ENCODE data around the gene FLT3. TPM values are rescaled to one million over a fixed set of nuclear protein-coding genes. Genes with fewer than 3 reads are reported as not detected.

FLT3 gene
- total and polyA plus RNA-seq, 4 donors = 0.14 to 0.84 (median 0.42) TPM

- Histone ChIP-seq H3K9ac (ENCODE audit: low read depth in 1 of 2, low read length in 2 of 2) (no peak overlapping the region), H3K27me3 (ENCODE audit: control insufficient read depth in 4 of 4, insufficient read depth in 4 of 4, low read length in 3 of 4) (peaks cover 16 to 43% (median 28%) of the 10 kb centered on the region in 4 donors), H3K27ac (ENCODE audit: low read depth in 1 of 2, low read length in 2 of 2) (no peak overlapping the region), H3K9me3 (ENCODE audit: control insufficient read depth in 4 of 4, low read length in 3 of 4) (no peaks in the 10 kb centered on the region), H3K4me3 (ENCODE audit: low read depth in 1 of 3, low read length in 3 of 3) (peak overlapping the region in 1 of 3 donors; percentile 21), H3K4me1 (ENCODE audit: control insufficient read depth in 4 of 4, insufficient read depth in 4 of 4, low read length in 3 of 4) (peaks cover 6 to 41% (median 32%) of the 10 kb centered on the region in 4 donors), H3K36me3 (ENCODE audit: control insufficient read depth in 4 of 4, insufficient read depth in 3 of 4, low read depth in 1 of 4, low read length in 3 of 4) (no peaks in the 10 kb centered on the region)
- WGBS = 5% methylated on average over 65 of the region's 65 CpGs
- DNase-seq (ENCODE audit: low spot score) = no peak
- TF ChIP-seq ATF3 (IDR thresholded peaks at IDR 0.05) (no peak), FOXA2 (IDR thresholded peaks at IDR 0.05) (no peak), YY1 (IDR thresholded peaks at IDR 0.05) (no peak)
These were observed 121.9 kb downstream of the FLT3 start for GRCh38 chr13:27978301-27978968.

- DNase-seq (ENCODE audit: low spot score) = no peak
- Histone ChIP-seq H3K4me1 (ENCODE audit: control insufficient read depth in 4 of 4, insufficient read depth in 4 of 4, low read length in 3 of 4) (peaks cover 6 to 41% (median 32%) of the 10 kb centered on the region in 4 donors), H3K9ac (ENCODE audit: low read depth in 1 of 2, low read length in 2 of 2) (no peak overlapping the region)
These were observed 122.7 kb downstream of the FLT3 start for GRCh38 chr13:27977476-27978300.

More at GRCh38 chr13:27977476-27978300, 122.7 kb downstream of the FLT3 start:
- peak overlapping the region in 1 of 3 donors; percentile 21 for H3K4me3 ChIP-seq (ENCODE audit: low read depth in 1 of 3, low read length in 3 of 3)
- 3% methylated on average over 80 of the region's 80 CpGs for WGBS
- TF ChIP-seq TAF1 (conservative IDR thresholded peaks at IDR 0.05) (no peak), HNF4A (conservative IDR thresholded peaks at IDR 0.05) (no peak), ATF3 (IDR thresholded peaks at IDR 0.05) (no peak), JUND (IDR thresholded peaks at IDR 0.05) (no peak), REST (IDR thresholded peaks at IDR 0.05) (no peak), NR2F2 (IDR thresholded peaks at IDR 0.05) (no peak), YY1 (IDR thresholded peaks at IDR 0.05) (no peak), RXRA (IDR thresholded peaks at IDR 0.05) (no peak), RAD21 (IDR thresholded peaks at IDR 0.05) (no peak), ZBTB33 (IDR thresholded peaks at IDR 0.05) (no peak), SP1 (IDR thresholded peaks at IDR 0.05) (no peak), EGR1 (IDR thresholded peaks at IDR 0.05; ENCODE audit: low read depth in 2 of 2) (no peak), FOXA1 (IDR thresholded peaks at IDR 0.05) (no peak), GABPA (IDR thresholded peaks at IDR 0.05 in 1 of 2, conservative IDR thresholded peaks at IDR 0.05 in 1 of 2) (no peak), MAX (IDR thresholded peaks at IDR 0.05) (no peak), HNF4G (IDR thresholded peaks at IDR 0.05) (no peak), CTCF (IDR thresholded peaks at IDR 0.05; ENCODE audit: low read depth, low read length, missing input control) (no peak), FOXA2 (IDR thresholded peaks at IDR 0.05) (no peak)
- H3K36me3 ChIP-seq (ENCODE audit: control insufficient read depth in 4 of 4, insufficient read depth in 3 of 4, low read depth in 1 of 4, low read length in 3 of 4) = no peaks in the 10 kb centered on the region
- no peak overlapping the region for H3K27ac ChIP-seq (ENCODE audit: low read depth in 1 of 2, low read length in 2 of 2)
- peaks cover 16 to 43% (median 26%) of the 10 kb centered on the region in 4 donors for H3K27me3 ChIP-seq (ENCODE audit: control insufficient read depth in 4 of 4, insufficient read depth in 4 of 4, low read length in 3 of 4)
- no peaks in the 10 kb centered on the region for H3K9me3 ChIP-seq (ENCODE audit: control insufficient read depth in 4 of 4, low read length in 3 of 4)

All from liver (tissue), 9 donors.